HG02870 (cell line): ENCODE results near the gene CNTF.
"Not testable (repeated sequence)": the region's sequence is repeated elsewhere in the genome, so short reads cannot be mapped to it uniquely, and the experiment has no call there.

Source experiments
- ATAC-seq: cut with Tn5 transposase; IDR thresholded peaks from one replicate; pipeline ENCODE4 v1.9.1; 2021; ENCODE audit warnings: mild to moderate bottlenecking, moderate library complexity; ENCODE audit not compliant: unreplicated experiment

Gene CNTF, protein sequence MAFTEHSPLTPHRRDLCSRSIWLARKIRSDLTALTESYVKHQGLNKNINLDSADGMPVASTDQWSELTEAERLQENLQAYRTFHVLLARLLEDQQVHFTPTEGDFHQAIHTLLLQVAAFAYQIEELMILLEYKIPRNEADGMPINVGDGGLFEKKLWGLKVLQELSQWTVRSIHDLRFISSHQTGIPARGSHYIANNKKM

DNA sequence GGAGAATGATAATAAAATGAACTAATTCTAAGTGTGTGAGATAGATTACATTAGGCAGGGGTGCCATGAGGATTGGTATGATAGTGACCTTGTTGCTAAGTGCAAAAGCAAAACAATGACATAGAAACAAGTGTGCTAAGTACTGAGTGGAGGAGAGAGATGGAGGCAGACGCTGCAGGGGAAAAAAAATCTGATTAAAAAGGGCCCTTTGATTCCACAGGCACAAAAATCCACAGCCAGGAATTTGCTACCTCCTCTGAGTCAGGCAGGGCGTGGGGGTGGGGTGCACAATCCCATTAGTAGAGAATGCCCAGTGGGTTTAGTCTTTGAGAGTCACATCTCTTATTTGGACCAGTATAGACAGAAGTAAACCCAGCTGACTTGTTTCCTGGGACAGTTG is at the start of gene CNTF:
Gene CNTF, plus strand, starts transcription at position 322 of the 400 bp plus-strand sequence. CDS start 88 bp downstream, outside the sequence.
- ATAC-seq, result no peak

DNA sequence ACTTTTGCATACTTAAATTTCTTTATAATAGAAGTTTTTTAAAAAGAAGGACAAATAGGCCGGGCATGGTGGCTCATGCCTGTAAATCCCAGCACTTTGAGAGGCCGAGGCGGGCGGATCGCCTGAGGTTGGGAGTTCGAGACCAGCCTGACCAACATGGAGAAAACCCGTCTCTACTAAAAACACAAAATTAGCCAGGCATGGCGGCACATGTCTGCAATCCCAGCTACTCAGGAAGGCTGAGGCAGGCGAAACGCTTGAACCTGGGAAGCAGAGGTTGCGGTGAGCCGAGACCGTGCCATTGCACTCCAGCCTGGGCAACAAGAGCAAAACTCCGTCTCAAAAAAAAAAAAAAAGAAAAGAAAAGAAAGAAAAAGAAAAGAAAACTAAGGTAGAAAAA is 49.6 kb upstream of the CNTF start:
- not testable (repeated sequence) for ATAC-seq

DNA sequence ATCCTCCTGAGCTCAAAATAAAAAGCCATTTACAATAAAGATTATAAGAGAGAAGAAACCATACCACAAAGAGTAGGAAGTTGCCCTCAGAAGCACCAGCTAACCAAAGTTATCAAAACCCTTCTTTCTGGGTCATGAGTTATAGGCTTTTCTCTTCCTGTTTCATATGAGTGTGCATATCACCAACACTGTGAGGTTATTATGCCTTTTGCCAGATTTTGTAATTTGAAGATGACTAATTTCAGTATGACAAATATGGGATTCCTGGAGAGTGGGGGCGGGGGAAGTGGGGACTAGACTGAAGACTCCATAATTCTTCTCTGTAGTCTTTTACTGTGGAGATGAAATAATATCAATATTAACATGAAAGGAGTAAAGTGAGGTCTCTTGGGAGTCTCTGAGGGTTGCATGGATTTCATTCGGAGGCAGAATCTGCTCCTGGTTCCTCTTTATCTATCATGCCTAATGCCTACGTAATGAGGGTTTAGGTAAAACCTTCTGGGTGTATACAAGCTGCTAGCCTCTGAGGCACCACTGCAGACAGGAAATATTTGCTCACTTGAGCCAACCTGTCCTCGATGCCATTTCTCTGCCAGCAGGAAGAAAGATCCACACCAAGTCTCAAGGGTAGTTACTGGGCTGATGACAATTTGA is 48.9 kb upstream of the CNTF start:
- peak; percentile 14 for ATAC-seq

DNA sequence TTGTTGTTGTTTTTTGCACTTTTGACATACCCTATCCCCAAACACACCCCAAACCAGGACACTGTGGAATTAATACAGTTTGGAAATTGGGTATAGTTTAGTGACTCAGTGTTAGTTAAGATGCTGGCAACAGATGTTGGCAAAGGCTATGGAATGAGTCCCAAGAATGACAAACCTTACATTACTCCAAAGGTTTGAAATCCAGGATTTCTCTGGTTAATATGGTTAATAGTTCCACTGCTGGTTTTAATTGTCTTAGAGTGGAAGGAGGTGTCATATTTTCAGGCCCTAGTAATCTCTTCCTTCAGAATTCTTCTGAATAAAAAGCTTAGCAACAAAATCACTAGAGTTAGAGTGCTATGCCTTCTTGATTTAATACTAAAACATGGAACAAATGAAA is 47.6 kb upstream of the CNTF start:
- no peak for ATAC-seq

DNA sequence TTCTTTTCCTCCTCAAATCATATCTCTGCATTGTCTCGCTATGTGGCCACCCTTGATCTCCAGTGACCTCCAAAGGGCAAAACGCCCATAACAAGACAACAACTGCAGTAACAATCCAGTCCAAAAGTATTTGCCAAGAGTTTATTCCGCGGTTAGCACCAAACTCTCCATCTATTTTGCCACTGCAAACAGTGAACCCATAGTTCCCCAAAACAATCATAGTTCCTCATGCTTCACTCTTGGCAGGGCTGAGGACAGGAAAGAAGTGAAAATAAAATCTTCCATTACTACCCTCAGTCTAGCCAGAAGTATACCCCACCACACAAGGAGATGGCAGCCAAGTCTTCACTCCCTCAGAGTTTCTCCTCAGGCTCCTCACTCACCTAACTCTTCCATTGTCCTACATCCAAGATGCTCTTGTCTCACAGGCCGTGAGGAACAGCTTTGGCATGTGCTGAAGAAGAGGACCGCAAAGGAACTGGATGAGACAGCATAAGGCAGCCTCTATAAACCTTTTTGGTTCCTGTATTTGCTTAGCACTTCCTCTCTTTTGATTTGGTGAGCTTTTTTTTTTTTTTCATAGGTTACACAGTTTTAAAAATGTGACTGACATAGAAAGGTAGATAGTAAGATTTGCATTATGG is 47.0 kb upstream of the CNTF start, which contains the start of gene LPXN:
Gene LPXN, minus strand, starts transcription at position 480 of the 644 bp plus-strand sequence. Its CDS starts 84 bp downstream, at position 396.
- ATAC-seq, result no peak

DNA sequence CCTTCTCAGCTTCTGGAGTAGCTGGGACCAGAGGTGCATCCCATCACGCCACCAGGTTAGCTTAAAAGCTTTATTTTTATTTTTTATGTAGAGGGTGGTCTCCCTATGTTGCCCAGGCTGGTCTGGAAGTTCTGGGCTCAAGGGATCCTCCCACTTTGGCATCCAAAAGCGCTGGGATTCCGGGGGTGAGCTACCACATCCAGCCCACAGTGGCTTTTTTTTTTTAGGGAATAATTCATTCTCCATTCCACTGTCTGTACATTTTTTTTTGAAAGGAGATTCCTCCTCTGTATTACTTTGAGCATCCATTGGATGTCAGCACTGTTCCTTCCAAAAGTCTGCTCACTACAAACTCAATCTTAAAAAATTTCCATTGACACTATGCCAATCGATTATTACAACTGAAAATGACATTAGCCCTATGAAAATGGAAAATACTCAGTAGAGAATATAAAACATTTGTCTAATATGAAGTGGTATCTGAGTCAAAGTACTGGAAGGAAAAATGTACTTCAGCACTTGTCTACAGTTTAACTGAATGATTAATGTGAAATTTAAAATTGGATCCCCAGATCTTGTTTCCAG is 45.5 kb upstream of the CNTF start:
- no peak for ATAC-seq

DNA sequence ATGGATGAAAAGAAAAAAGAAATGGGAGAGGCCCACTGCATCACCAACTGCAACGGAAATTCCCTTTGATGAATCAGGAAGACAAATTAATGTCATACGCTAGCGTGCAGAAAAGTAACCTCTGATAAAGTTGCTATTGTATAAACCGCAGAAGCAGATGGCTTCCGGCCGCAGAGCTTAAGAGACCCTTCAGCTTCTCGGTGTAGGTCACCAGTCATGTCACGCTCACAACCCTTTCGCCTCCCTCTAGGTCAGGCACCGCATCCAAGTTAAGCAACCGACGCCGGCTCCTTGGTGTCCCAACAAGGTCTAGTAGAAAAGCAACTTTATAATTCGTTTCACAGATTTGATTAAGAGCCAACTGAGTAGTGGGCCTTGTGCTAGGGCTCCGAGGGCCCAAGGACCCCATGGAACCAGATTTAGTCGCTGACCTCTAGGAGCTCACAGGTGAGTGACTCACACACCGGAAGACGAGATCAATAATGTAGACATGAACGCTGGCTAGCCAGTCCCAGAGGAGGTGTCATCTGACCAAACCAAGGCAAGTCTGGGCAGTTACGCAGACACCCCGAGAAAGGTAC is 44.8 kb upstream of the CNTF start:
- peak; percentile 43 for ATAC-seq

DNA sequence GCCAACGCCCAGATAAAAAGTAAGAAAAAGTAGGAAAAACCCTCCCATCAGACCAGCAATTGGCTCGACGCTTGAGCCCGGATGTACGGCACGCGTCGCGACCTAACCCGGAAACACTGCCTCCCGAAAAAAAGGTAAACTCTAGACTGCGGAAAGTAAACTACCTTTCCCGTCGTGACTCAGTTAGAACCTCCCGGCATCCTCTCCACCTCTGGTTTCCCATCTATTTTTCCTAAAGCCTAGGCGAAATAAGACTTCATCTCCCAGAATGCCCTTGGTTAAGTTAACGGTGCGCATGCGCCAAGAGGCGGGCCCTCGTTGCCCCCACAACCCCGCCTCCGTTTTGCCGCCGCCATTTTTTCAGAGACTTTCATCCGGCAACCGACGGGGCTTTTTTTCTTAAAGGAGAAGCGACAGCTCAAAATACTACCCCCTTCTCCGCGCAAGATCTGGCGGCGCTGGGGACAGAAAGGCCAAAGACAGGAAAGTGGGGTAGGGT is 44.3 kb upstream of the CNTF start:
- no peak for ATAC-seq

DNA sequence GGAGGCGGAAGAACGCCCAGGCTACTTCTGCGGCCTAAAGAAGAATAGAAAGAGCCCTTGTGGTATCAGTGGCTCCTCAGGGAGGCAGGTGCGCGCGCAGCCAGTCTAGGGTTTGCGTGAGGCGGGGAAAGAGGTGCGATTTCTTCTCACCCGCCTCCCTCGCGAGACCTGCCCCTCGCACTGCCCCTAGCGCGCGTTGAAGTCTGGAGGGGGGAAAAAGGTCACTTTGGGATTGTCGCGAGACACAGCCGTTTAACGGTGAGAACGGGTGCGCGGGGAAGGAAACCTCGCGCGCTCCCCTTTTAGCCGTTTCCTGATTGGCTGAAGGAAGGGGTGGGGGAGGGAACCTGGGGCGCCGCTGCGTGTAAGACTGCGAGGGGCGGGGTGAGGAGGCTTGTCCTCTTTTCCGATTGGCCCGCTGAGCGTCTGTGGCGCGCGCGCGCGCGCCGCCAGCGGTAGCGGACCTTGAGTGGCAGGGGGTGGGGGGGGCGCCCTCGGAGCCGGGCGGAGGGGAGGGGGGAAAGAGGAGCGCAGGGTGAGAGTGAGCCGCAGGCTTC is 43.8 kb upstream of the CNTF start, which contains the start of gene ZFP91:
Gene ZFP91, plus strand, starts transcription at position 429 of the 557 bp plus-strand sequence. CDS start 219 bp downstream, outside the sequence.
- peak; percentile 25 for ATAC-seq

DNA sequence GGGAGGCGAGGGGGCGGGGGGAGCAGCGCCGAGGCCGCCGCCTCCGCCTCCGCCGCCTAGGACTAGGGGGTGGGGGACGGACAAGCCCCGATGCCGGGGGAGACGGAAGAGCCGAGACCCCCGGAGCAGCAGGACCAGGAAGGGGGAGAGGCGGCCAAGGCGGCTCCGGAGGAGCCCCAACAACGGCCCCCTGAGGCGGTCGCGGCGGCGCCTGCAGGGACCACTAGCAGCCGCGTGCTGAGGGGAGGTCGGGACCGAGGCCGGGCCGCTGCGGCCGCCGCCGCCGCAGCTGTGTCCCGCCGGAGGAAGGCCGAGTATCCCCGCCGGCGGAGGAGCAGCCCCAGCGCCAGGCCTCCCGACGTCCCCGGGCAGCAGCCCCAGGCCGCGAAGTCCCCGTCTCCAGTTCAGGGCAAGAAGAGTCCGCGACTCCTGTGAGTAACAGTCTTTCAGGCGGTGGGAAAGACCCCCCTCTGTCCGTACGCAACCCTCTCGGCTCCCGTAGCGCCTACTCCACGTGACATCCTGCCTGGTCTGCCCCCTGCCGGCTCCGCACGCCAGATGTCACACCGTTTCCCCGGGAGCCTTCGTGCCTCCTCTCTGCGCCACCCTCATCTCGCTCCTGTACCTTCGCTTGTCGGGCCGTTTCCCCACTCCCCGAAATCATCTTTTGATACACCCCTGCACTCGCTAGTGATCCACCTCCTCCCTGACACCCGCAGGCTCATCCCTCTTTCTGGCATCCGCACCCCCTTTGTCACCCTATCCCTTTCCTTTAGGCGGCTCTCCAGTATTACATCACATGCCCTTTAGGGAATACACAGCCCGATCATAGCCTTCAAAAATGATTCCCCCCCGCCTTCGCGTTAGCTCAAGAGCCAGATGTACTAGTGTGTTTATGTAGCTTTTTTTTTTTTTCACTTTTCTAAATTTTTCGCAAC is 43.0 kb upstream of the CNTF start:
- peak; percentile 32 for ATAC-seq

DNA sequence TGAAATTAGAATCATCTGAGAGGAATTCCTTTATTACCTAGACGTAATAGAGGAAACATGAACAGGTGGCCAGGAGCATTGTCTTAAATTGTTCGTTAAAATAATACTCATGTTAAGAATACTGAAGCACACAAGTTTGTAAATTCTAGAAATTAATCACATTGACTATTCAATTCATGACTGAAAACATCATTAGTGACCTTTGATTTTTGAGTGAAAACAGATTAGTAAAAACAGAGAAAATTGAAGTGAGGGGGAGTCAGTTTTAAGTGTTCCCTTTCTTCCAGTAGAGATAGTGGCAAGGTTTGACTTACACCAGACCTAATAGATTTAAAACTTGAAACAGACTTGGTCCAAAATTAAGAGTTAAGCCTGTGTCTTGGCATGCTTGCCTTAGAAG is 42.2 kb upstream of the CNTF start:
- ATAC-seq, result no peak

DNA sequence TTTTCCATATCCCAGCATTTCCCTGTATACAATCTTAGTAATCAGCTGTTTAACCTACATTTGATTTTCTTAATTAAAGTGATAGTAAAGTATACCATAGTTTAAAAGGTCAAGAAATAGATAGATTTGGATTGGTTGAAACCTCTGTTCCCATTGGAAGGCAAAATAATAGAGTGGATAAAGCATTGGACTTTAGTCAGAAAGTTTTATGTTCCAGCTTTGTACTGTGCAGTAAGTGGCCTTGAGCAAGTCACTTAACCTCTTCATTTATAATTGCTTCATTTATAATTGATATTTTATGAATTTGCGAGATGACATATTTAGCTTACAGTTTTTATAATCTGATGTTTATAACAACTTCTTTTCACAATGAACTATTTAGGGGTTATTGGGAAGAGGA is 40.0 kb upstream of the CNTF start:
- ATAC-seq, result no peak

DNA sequence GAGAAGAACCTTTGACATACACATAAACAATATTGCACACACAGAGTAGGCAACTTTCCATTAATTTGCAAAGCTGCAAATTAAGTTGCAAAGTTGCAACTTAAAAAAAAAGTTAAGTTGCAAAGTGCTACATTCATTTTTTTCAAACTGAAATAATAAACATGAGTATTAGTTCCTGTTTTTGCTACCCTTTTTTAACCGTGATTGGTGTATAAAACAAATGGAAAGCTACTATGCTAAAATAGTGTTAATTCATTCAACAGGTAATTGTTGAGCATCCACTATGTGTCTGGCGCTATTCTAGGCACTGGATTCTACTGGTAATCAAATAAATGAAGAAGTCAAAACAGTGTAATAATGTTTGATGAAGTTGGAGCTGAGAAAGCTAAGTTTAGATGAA is 35.5 kb upstream of the CNTF start:
- ATAC-seq, result no peak

DNA sequence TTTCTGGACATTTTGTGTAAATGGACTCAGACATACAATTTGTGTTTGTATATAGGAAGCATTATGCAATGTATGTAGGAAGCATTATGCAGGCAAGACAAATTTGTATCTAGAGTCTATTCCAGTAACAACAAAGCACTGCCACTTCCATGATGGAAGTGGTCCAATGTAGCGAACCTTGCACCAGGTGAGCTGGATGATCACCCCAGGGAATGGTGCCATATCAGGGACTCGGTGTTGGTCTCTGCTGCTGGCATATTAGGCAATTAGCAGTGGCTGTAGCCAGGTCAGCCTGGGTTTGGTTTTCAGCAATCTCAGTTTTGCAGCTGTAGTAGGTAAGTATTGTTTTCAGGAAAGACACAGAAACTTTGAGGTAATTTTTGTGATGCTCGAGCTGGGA is 30.8 kb upstream of the CNTF start:
- ATAC-seq, result no peak

DNA sequence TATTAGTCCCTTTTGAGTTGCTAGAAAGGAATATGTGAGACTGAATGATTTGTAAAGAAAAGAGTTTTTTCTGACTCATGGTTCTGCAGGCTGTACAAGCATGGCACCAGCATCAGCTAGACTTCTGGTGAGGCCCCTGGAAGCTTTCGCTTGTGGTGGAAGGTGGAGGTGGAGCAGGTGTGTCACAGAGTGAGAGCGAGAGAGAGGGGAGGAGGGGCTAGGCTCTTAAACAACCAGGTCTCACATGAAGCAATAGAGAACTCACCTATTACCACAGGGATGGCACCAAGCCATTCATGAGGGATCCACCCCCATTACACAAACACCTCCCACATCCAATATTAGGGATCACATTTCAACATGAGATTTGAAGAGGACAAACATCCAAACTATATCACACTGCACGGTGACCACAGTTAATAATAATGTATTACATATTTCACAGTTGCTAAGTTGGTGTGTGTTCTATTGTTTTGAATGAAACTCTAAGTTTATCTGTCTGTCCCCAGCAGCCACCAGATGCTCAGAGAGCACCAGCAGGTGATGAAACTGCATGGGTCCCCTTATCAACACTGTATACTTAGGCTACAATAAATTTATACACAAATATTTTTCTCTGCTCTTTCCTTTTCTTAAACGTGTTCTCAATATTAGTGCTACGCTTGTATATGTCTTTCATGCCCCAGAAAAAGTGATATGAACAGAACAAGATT is 29.5 kb upstream of the CNTF start:
- no peak for ATAC-seq

DNA sequence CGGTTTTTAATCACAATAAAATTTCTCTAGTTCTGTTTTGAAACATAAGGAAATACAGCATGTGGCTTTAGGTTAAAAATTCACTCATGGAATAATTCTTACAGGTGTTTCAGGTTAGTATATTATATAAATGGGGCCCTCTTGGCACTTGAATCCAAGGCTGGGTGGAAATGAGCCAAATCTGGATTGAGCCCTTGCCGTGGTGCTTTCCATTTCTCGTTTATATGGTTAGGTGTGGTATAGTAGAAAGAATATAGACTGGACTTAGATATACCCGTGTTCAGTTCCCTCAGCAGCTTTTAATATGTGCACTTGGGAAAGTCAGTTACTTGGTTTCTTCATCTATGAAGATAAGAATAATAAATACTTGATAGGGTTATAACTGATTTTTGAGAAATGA is 27.6 kb upstream of the CNTF start:
- no peak for ATAC-seq

DNA sequence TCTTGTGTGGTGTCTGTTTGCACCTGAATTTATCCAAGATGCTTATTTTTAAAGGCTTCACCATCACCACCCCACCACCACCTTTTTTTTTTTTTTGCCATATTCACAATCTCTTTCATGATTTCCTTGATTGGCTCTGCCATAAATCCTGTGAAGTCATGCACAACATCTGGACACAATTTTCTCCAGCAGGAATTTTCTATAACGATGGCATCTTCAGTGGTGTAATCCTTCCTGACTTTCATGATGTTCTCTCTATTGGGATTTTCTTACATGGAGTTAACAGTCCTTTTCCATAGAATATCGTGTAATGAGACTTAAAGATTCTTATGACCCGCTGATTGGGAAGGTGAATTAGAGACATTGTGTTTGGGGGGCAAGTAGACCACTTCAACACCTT is 25.8 kb upstream of the CNTF start:
- no peak for ATAC-seq

DNA sequence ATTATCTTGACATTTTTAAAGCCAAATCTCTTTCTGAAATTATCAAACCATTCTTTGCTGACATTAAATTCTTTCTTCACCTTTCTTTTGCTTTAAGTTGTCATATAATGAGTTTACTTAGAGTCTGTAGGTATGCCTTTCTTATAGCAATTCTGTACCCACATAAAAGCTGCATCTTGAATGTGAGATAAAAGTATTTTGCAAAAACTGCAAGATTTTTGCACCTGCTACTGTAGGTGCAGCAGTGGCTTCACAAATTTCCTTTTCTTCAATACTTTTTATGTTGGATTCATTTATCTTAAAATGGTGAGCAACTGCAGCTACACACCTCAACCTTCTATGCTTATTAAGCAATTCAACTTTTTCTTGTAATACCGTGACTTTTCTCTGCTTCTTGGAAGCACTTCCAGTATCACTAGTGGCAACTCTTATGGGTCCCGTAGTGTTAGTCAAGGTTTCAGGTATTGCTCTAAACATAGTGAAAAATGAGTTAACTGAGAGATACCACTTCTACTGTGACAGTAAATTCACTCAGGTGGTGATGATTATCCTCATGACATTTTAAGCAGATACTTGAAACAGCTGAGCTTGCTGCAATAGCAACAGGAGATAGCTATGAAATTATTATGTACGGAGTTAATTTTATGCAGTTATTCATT is 24.9 kb upstream of the CNTF start:
- peak; percentile 55 for ATAC-seq

DNA sequence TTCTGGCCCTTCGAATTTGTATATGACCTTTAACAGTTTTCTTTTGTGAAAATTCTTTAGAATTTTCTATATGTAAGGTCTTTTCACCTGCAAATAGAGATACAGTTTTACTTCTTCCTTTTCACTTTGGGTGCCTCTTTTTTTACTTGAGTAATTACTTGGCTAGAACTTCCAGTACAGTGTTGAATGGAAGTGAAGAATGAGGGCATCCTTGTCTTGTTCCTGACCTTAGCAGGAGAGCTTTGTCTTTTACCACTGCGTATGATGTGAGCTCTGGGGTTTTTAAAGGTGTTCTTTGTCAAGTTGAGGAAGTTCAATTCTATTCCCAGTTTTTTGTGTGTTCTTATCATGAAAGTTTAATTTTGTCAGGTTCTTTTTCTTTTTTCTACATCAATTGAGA is 22.0 kb upstream of the CNTF start:
- ATAC-seq, result no peak
